ENCODE data around the gene USP40.

The USP40 gene

DNA sequence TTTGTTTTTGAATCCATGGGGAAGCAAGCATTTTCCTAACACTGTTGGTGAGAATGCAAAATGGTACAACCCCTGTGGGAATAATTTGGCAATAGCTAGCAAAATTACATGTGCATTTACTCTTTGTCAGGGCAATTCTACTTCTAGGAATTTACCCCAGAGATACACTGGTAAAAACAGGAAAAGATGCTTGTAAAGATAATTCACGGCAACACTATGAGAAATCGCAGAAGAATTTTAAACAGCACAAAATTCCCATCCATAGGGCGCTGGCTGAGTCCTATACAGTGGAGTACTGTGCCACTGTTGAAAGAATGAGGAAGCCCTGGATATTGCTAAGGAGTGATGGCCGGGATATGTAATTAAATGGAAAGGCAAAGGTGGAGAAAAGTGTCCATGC lies 136.5 kb downstream of the USP40 start:
- TF ChIP-seq, protein P1, sequence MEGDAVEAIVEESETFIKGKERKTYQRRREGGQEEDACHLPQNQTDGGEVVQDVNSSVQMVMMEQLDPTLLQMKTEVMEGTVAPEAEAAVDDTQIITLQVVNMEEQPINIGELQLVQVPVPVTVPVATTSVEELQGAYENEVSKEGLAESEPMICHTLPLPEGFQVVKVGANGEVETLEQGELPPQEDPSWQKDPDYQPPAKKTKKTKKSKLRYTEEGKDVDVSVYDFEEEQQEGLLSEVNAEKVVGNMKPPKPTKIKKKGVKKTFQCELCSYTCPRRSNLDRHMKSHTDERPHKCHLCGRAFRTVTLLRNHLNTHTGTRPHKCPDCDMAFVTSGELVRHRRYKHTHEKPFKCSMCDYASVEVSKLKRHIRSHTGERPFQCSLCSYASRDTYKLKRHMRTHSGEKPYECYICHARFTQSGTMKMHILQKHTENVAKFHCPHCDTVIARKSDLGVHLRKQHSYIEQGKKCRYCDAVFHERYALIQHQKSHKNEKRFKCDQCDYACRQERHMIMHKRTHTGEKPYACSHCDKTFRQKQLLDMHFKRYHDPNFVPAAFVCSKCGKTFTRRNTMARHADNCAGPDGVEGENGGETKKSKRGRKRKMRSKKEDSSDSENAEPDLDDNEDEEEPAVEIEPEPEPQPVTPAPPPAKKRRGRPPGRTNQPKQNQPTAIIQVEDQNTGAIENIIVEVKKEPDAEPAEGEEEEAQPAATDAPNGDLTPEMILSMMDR (IDR thresholded peaks at IDR 0.05; ENCODE audit: control insufficient read depth, extremely low read depth, insufficient read depth) = no peak
- DNase-seq (ENCODE audit: low read depth) = no peak
- no peak overlapping the region for H3K4me3 ChIP-seq (ENCODE audit: low read depth, low read length)

DNA sequence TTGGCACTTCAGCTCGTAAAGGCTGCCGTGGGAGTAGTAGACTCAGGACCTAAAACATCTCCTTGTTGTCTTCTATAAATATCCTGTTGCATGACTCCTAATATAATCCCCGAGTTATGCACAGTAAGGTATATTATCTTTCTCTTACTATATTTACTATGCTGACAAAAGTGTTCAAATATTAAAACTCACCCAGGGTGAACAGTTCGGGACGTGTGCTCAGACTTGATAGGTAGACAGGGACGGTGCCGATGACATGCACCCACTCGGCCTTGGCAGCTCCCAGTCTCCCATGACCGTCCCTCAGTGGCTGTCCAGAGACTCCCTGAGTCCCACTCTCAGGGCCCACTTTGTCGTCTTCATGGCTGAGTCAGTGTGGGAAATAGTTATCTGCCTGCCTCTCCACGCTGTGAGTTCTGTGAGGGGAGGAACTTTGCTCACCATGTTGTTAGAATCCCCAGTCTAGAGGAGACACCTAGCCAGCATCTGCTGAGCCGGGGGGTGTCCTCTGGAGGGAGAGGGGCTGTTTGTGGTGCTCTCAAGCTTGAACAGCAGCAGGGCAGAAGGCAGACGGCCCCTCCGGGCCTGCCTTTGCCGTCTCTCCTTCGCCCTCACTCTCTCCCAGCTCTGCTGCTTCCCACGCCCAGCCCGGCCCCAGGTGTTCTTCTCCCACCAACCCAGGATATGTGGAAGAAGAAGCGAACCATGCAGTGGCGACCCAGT lies 137.2 kb downstream of the USP40 start:
- H3K4me3 ChIP-seq (ENCODE audit: low read depth, low read length) = no peak overlapping the region
- TF ChIP-seq, protein P1 (IDR thresholded peaks at IDR 0.05; ENCODE audit: control insufficient read depth, extremely low read depth, insufficient read depth) = no peak
- no peak for DNase-seq (ENCODE audit: low read depth)

DNA sequence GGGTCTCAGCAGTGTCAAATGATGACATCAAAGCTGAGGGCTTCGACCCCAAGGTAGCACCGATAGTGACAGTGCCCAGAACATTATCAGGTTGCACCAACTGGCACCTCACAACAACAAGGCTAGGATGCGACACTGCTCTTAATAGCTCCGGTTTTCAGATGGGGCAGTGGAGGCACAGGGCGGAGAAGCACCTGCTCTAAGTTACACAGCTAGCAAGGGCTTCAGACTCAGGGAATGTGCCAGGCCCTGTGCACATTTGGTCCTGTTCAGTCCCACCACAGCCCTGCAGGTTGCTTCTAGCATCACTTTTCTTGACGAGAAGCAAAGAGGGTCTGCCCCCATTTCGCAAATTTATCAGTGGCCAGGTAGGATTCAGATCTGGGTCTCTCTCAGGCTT lies 138.1 kb downstream of the USP40 start:
- TF ChIP-seq, protein P1 (IDR thresholded peaks at IDR 0.05; ENCODE audit: control insufficient read depth, extremely low read depth, insufficient read depth) = no peak
- no peak for DNase-seq (ENCODE audit: low read depth)
- no peak overlapping the region for H3K4me3 ChIP-seq (ENCODE audit: low read depth, low read length)

DNA sequence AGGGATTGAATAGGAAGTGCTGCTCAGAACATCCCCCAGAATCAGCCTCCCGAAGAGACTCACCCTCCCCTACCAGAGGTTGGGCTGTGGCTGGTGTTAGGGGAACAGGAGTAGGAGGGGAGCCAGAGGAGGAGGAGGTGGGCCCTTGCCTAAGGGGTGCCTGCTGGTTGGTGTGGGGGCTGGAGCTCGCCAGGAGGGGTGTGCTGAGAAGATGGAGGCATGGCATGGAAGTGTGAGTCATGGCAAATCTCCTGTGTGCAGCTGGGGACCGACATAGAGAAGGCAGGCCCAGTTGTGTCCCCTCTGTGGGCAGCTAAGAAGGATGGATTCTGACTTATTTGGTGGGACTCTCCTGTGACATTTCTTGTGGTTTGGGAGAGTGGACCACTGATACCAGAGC lies 138.6 kb downstream of the USP40 start:
- no peak for DNase-seq (ENCODE audit: low read depth)
- no peak overlapping the region for H3K4me3 ChIP-seq (ENCODE audit: low read depth, low read length)
- TF ChIP-seq, protein P1 (IDR thresholded peaks at IDR 0.05; ENCODE audit: control insufficient read depth, extremely low read depth, insufficient read depth) = no peak

DNA sequence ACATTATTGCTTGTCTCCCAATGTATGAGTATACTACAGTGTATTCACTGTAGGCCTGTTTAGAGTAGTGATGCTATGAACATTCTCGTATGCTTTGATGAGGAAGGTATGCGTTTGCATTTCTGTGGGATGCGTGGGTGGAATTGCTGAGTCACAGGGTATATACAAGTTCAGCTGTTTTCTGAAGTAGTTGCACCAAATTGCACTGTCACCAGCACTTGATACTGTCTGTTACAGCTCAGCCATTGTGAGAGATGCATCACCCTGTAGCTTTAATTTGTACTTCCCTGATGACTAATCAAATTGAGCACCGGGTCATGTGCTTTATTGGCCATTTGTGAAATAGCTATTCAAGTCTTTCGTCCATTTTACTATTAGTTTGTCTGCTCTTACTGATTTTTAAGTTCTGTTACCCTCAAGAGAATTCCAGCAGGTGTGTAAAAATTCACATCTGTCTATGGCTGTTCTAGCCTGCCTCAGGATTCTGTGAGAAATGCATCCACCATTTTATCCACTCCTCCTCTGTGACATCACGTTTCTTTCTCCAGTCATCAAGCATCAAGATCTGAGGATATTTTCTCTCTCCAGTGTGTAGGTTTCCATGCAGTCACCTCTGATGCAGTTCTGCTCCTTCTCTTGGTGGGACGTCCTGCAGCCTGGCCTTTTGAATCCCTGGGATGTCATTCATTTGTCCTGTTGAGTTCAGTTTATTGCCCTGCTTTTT lies 139.8 kb downstream of the USP40 start:
- DNase-seq (ENCODE audit: low read depth) = no peak
- H3K4me3 ChIP-seq (ENCODE audit: low read depth, low read length) = no peak overlapping the region
- TF ChIP-seq, protein P1 (IDR thresholded peaks at IDR 0.05; ENCODE audit: control insufficient read depth, extremely low read depth, insufficient read depth) = no peak

All from LNCaP clone FGC (cell line).